Endothelial cell of umbilical vein (primary cell): Measurements from ENCODE around the gene HEXIM1. TPM values are rescaled to one million over a fixed set of nuclear protein-coding genes. Genes with fewer than 3 reads are reported as not detected.

Experiments
- BruUV-seq: library from RNA; stranded (reverse); fragments of 400-500 nt; replicated peaks from 2 replicates; lab custom pipeline; 2021; lab: Mats Ljungman, UMichigan
- CTCF ChIA-PET: fragments of 300-600, 350-600 bp; sonication (Branson Sonifier 250); formaldehyde crosslinking; loops from one replicate; lab custom pipeline; 2021; ENCODE audit warnings: antibody characterized with exemption, inconsistent platforms; lab: Charles Lee
- POLR2A ChIA-PET: fragments of 300-600, 350-600 bp; sonication (Branson Sonifier 250); formaldehyde crosslinking; loops from one replicate; lab custom pipeline; 2021; ENCODE audit warnings: antibody characterized with exemption, inconsistent platforms; lab: Charles Lee
- DNase-seq: peaks from one replicate; pipeline ENCODE4 v3.0.0-alpha.2; 2011; ENCODE audit warnings: low read depth, low spot score
- FAIRE-seq: peaks from 2 replicates; lab custom pipeline; 2011; peaks lifted over from hg19 to GRCh38; lab: Jason Lieb, UNC
- H2AFZ ChIP-seq: 2 replicates; pipeline ENCODE4 v1.6.0; 2012; ENCODE audit warnings: low read depth, low read length, control low read depth, inconsistent platforms
- H3K27ac ChIP-seq: 2 replicates; pipeline ENCODE4 v1.5.1; 2011; ENCODE audit warnings: low read depth, mild to moderate bottlenecking, control low read depth, low read length, moderate library complexity; ENCODE audit not compliant: insufficient read depth
- H3K27me3 ChIP-seq, 2 experiments: 2 replicates each; pipeline versions ENCODE4 v1.6.0 to v1.6.1; 2011; ENCODE audit warnings: low read length in 2 of 2, mixed read lengths in 1 of 2; ENCODE audit not compliant: control insufficient read depth in 2 of 2, insufficient read depth in 2 of 2
- H3K36me3 ChIP-seq, 2 experiments: 2 replicates in 1 of 2; 3 replicates in 1 of 2; pipeline ENCODE4 v1.5.1; 2011; ENCODE audit warnings: low read length in 2 of 2, mild to moderate bottlenecking in 1 of 2, moderate library complexity in 1 of 2; ENCODE audit not compliant: control insufficient read depth in 2 of 2, insufficient read depth in 2 of 2; ENCODE audit errors: extremely low read depth in 1 of 2
- H3K4me1 ChIP-seq: 3 replicates; pipeline ENCODE4 v1.5.1; 2011; ENCODE audit warnings: mild to moderate bottlenecking, low read length; ENCODE audit not compliant: control insufficient read depth, insufficient read depth; ENCODE audit errors: extremely low read depth
- H3K4me2 ChIP-seq: 2 replicates; pipeline ENCODE4 v1.6.1; 2011; ENCODE audit warnings: low read length, control low read depth, mixed read lengths; ENCODE audit not compliant: insufficient read depth
- H3K4me3 ChIP-seq, 3 experiments: fragments of 200-600 bp in 1 of 3; sonication (generic), shearing (Covaris generic) in 1 of 3; replicated peaks in 1 of 3; 2 replicates each; pipeline ENCODE4 v1.5.1; 2011 to 2016; ENCODE audit warnings: control low read depth in 3 of 3, low read length in 3 of 3, mild to moderate bottlenecking in 2 of 3, inconsistent platforms in 1 of 3, low read depth in 1 of 3, moderate library complexity in 1 of 3; ENCODE audit not compliant: insufficient read depth in 1 of 3
- H3K79me2 ChIP-seq: 2 replicates; pipeline ENCODE4 v1.6.0; 2012; ENCODE audit warnings: low read length, inconsistent platforms; ENCODE audit not compliant: control insufficient read depth, insufficient read depth
- H3K9ac ChIP-seq: replicated peaks from 2 replicates; pipeline ENCODE3; 2011; ENCODE audit warnings: low read length, control low read depth; ENCODE audit not compliant: insufficient read depth; ENCODE audit errors: extremely low read depth
- H3K9me1 ChIP-seq: replicated peaks from 3 replicates; pipeline ENCODE4 v1.6.0; 2011; ENCODE audit warnings: mild to moderate bottlenecking, low read length; ENCODE audit not compliant: control insufficient read depth, insufficient read depth; ENCODE audit errors: extremely low read depth
- H3K9me3 ChIP-seq: replicated peaks from 2 replicates; pipeline ENCODE4 v1.5.1; 2012; ENCODE audit warnings: low read length, inconsistent platforms; ENCODE audit not compliant: control insufficient read depth, insufficient read depth
- H4K20me1 ChIP-seq: replicated peaks from 2 replicates; pipeline ENCODE3; 2011; ENCODE audit warnings: mild to moderate bottlenecking, low read length; ENCODE audit not compliant: control insufficient read depth, insufficient read depth; ENCODE audit errors: extremely low read depth
- EZH2 ChIP-seq: IDR thresholded peaks from 2 replicates; pipeline ENCODE4 v1.6.1; 2012; ENCODE audit warnings: borderline replicate concordance, low read depth, mild to moderate bottlenecking, moderate library complexity, low read length, inconsistent platforms; ENCODE audit not compliant: severe bottlenecking
- MYC ChIP-seq: IDR thresholded peaks from one replicate; pipeline ENCODE4 v1.6.1; 2011; ENCODE audit warnings: mild to moderate bottlenecking, low read depth, low read length
- POLR2A ChIP-seq: IDR thresholded peaks from 2 replicates; pipeline ENCODE4 v1.6.1; 2012; ENCODE audit warnings: low read depth, mild to moderate bottlenecking, control low read depth, low read length
- POLR2AphosphoS5 ChIP-seq: IDR thresholded peaks from 2 replicates; pipeline ENCODE4 v1.6.1; 2012; ENCODE audit warnings: low read depth, mild to moderate bottlenecking, control low read depth, low read length, moderate library complexity; ENCODE audit not compliant: insufficient read depth
- dilution Hi-C: fragments of 300-500 bp; cut with MboI; formaldehyde crosslinking; loops from one replicate; pipeline ENCODE4 v1.15.0; 2019; ENCODE audit warnings: low sequenced_read_pairs; ENCODE audit not compliant: extremely low pct_ligation_motif_present
- intact Hi-C: fragments of 100-400 bp; cut with micrococcal nuclease; formaldehyde crosslinking; loops from one replicate; pipeline ENCODE4 v1.10.0; 2022
- polyA plus RNA-seq, 4 experiments: library from polyadenylated mRNA; depleted of rRNA in 3 of 4; stranded (reverse) in 3 of 4; unstranded in 1 of 4; fragments of >200 nt; gene quantifications; 2 replicates each; pipeline versions ENCODE4 v1.2.1 to v1.2.3, GENCODE V29; 2011 to 2012; ENCODE audit warnings: missing spikeins in 1 of 4
- total RNA-seq: library from RNA; stranded (reverse); gene quantifications from 2 replicates; pipeline ENCODE4 v1.2.3, GENCODE V29; 2021
- TF ChIP-seq, protein P1 (sequence below), 2 donors: IDR thresholded peaks; 1 replicate in 1 of 2; 2 replicates in 1 of 2; pipeline ENCODE4 v1.5.1; 2011; ENCODE audit warnings: low read length in 2 of 2, mild to moderate bottlenecking in 2 of 2, moderate library complexity in 2 of 2, control low read depth in 1 of 2, inconsistent platforms in 1 of 2, low read depth in 1 of 2; ENCODE audit not compliant: insufficient read depth in 1 of 2; ENCODE audit errors: extremely low read depth in 1 of 2
- TF ChIP-seq, protein P2 (sequence below): IDR thresholded peaks from 2 replicates; pipeline ENCODE4 v1.6.1; 2011; ENCODE audit not compliant: insufficient read depth, insufficient read length

HEXIM1 gene
- total and polyA plus RNA-seq, 2 donors (not counting 3 experiments of a cell fraction or from before 2014, with no cell fraction given), result 7.0 to 20.0 TPM

DNA sequence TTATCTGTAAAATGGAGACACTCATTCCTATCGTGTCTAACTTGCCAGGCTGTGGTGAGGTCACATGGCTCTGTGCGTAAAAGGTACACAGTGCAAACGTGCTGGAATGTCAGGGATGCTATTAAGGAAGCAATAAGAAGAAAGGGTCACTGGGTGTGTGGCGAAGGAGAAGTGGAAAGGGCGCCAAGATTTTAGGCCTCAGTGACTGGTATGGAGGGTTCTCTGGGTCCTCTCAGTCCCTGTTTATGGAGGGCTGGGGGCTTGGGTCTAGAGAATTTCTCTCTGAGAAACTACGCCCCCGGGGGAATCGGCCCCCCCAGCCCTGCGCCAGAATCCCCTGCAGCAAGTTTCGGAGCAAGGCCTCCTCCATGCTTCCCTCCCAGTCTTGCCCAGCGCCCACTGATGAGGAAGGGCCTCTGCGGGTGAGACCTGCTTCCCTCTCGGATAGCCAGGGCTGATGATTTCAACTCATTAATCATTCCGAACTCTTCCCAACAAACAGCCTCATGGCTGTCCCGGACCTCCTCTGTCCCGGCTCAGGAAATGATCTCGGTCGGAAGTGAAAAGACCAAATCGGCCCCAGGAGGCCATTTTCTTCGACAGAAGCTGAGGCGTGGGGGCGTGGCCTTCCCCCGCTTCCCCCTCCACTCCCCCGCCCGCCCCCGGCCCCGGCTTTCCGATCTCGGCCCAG lies 1.2 kb upstream of the HEXIM1 start:
- peak; percentile 71 for DNase-seq
- Histone ChIP-seq H3K79me2 (peaks cover 30% of the 10 kb centered on the region), H3K9me1 (no peaks in the 10 kb centered on the region), H3K9ac (peak overlapping the region; percentile 99), H3K36me3 (no peaks in the 10 kb centered on the region), H2AFZ (peak overlapping the region; percentile 49), H3K27me3 (no peaks in the 10 kb centered on the region), H4K20me1 (no peaks in the 10 kb centered on the region), H3K9me3 (no peaks in the 10 kb centered on the region), H3K27ac (peak overlapping the region; percentile 97), H3K4me1 (peaks cover 24% of the 10 kb centered on the region), H3K4me3 (peak overlapping the region in 2 of 3 experiments; percentile 30 to 47), H3K4me2 (peak overlapping the region; percentile 51)
- POLR2A ChIA-PET, result interaction anchor here (1.3 to 6.1 kb wide), 3 partner anchors 12 to 17 kb away, joined by 3 to 189 read pairs (median 58); partner anchors contain the start of genes ACBD4 and HEXIM2
- TSS peak; percentile 64 for BruUV-seq
- peak; percentile 62 for FAIRE-seq
- TF ChIP-seq, protein P1, sequence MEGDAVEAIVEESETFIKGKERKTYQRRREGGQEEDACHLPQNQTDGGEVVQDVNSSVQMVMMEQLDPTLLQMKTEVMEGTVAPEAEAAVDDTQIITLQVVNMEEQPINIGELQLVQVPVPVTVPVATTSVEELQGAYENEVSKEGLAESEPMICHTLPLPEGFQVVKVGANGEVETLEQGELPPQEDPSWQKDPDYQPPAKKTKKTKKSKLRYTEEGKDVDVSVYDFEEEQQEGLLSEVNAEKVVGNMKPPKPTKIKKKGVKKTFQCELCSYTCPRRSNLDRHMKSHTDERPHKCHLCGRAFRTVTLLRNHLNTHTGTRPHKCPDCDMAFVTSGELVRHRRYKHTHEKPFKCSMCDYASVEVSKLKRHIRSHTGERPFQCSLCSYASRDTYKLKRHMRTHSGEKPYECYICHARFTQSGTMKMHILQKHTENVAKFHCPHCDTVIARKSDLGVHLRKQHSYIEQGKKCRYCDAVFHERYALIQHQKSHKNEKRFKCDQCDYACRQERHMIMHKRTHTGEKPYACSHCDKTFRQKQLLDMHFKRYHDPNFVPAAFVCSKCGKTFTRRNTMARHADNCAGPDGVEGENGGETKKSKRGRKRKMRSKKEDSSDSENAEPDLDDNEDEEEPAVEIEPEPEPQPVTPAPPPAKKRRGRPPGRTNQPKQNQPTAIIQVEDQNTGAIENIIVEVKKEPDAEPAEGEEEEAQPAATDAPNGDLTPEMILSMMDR (IDR thresholded peaks at IDR 0.05; ENCODE audit: extremely low read depth in 1 of 2, insufficient read depth in 1 of 2, low read depth in 1 of 2, low read length in 2 of 2), result no peak
- TF ChIP-seq, protein P2, sequence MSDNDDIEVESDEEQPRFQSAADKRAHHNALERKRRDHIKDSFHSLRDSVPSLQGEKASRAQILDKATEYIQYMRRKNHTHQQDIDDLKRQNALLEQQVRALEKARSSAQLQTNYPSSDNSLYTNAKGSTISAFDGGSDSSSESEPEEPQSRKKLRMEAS, result peak; percentile 37
- TF ChIP-seq EZH2 (no peak), MYC (no peak), POLR2AphosphoS5 (peak; percentile 32), POLR2A (peak; percentile 76)
- dilution Hi-C loops (no loop called here), intact Hi-C loops (loop anchor here (10.0 kb wide), 1 partner anchor 228 kb away; no protein-coding TSS in a partner anchor)
- CTCF ChIA-PET, result interaction anchor here (6.3 to 10.4 kb wide), 3 partner anchors 11 to 51 kb away, joined by 153 to 393 read pairs (median 191); partner anchors contain the start of genes ACBD4 and HEXIM2
